SK-N-SH (cell line): ENCODE results near the gene MAP2K2. TPM values are rescaled to one million over a fixed set of nuclear protein-coding genes. Genes with fewer than 3 reads are reported as not detected.

Experiments
- CTCF ChIA-PET: fragments of 300-600, 350-600 bp; formaldehyde crosslinking; extraction: SDS; loops from one replicate; lab custom pipeline; 2021; lab: Yijun Ruan, JAX
- POLR2A ChIA-PET: fragments of 350-600 bp; sonication (Branson Sonifier 250); formaldehyde crosslinking; extraction: SDS; loops from one replicate; lab custom pipeline; 2020; ENCODE audit warnings: antibody characterized with exemption, inconsistent platforms; lab: Yijun Ruan, JAX
- DNase-seq: peaks from one replicate; pipeline ENCODE4 v3.0.0; 2012
- H2AFZ ChIP-seq: fragments of 200-600 bp; sonication (generic); 2 replicates; pipeline ENCODE4 v1.8.1; 2016; ENCODE audit warnings: antibody characterized with exemption, mild to moderate bottlenecking, low read depth
- H3F3A ChIP-seq: fragments of 200-600 bp; sonication (generic); replicated peaks from 2 replicates; pipeline ENCODE3; 2016; ENCODE audit warnings: antibody characterized with exemption, mild to moderate bottlenecking; ENCODE audit not compliant: insufficient read depth
- H3K27ac ChIP-seq, 2 experiments: fragments of 200-500 bp in 1 of 2; fragments of 200-600 bp in 1 of 2; sonication (Bioruptor generic) in 1 of 2; sonication (generic), shearing (Covaris generic) in 1 of 2; 2 replicates each; pipeline versions ENCODE4 v1.5.1 to v1.6.1; 2014 to 2016; ENCODE audit warnings: low read depth in 2 of 2, inconsistent platforms in 1 of 2, low read length in 1 of 2, mild to moderate bottlenecking in 1 of 2, mixed read lengths in 1 of 2
- H3K27me3 ChIP-seq: fragments of 200-600 bp; sonication (generic), shearing (Covaris generic); 2 replicates; pipeline ENCODE4 v1.6.1; 2016; ENCODE audit warnings: mixed run types; ENCODE audit not compliant: insufficient read depth
- H3K36me3 ChIP-seq, 2 experiments: fragments of 200-500 bp in 1 of 2; fragments of 200-600 bp in 1 of 2; sonication (Bioruptor generic) in 1 of 2; sonication (generic) in 1 of 2; replicated peaks in 1 of 2; 2 replicates each; pipeline versions ENCODE3 to v1.5.1; 2014 to 2016; ENCODE audit warnings: low read length in 1 of 2, mild to moderate bottlenecking in 1 of 2; ENCODE audit not compliant: insufficient read depth in 2 of 2, control insufficient read depth in 1 of 2
- H3K4me1 ChIP-seq, 2 experiments: fragments of 200-500 bp in 1 of 2; fragments of 200-600 bp in 1 of 2; sonication (Bioruptor generic) in 1 of 2; sonication (generic), shearing (Covaris generic) in 1 of 2; 2 replicates each; pipeline versions ENCODE4 v1.5.1 to v1.6.1; 2014 to 2016; ENCODE audit warnings: low read depth in 1 of 2, low read length in 1 of 2, mixed run types in 1 of 2; ENCODE audit not compliant: insufficient read depth in 2 of 2, control insufficient read depth in 1 of 2
- H3K4me2 ChIP-seq: fragments of 200-600 bp; sonication (generic), shearing (Covaris generic); 2 replicates; pipeline ENCODE4 v1.6.1; 2017; ENCODE audit warnings: mixed run types
- H3K4me3 ChIP-seq, 2 experiments: fragments of 200-500 bp in 1 of 2; fragments of 200-600 bp in 1 of 2; sonication (Bioruptor generic) in 1 of 2; sonication (generic), shearing (Covaris generic) in 1 of 2; 2 replicates each; pipeline versions ENCODE4 v1.5.1 to v1.8.1; 2014 to 2016; ENCODE audit warnings: low read depth in 2 of 2, inconsistent platforms in 1 of 2, low read length in 1 of 2, mild to moderate bottlenecking in 1 of 2, mixed read lengths in 1 of 2, moderate library complexity in 1 of 2
- H3K79me2 ChIP-seq: fragments of 200-600 bp; sonication (generic); 2 replicates; pipeline ENCODE4 v1.8.1; 2017; ENCODE audit warnings: mild to moderate bottlenecking; ENCODE audit not compliant: insufficient read depth
- H3K9ac ChIP-seq: fragments of 200-600 bp; sonication (generic); 2 replicates; pipeline ENCODE4 v1.6.1; 2017; ENCODE audit warnings: mixed run types
- H3K9me2 ChIP-seq: fragments of 200-600 bp; sonication (generic); 2 replicates; pipeline ENCODE4 v1.6.1; 2017; ENCODE audit warnings: mixed run types
- H3K9me3 ChIP-seq: fragments of 200-600 bp; sonication (generic); 2 replicates; pipeline ENCODE4 v1.6.1; 2017; ENCODE audit warnings: mixed run types, mild to moderate bottlenecking, moderate library complexity
- H4K20me1 ChIP-seq: fragments of 200-600 bp; sonication (generic); 2 replicates; pipeline ENCODE4 v1.6.1; 2017; ENCODE audit warnings: mild to moderate bottlenecking, mixed run types; ENCODE audit not compliant: insufficient read depth
- CHD2 ChIP-seq: fragments of 150-350 bp; IDR thresholded peaks from 2 replicates; pipeline ENCODE4 v1.6.1; 2018; ENCODE audit warnings: low read length; ENCODE audit not compliant: partially characterized antibody
- ELF1 ChIP-seq: IDR thresholded peaks from 2 replicates; pipeline ENCODE4 v1.4.0; 2012
- EZH2phosphoT487 ChIP-seq: fragments of 200-600 bp; sonication (generic); IDR thresholded peaks from 2 replicates; pipeline ENCODE4 v1.6.1; 2017; ENCODE audit warnings: low read depth, mixed run types, mild to moderate bottlenecking, antibody characterized with exemption, moderate library complexity, borderline replicate concordance
- FOSL2 ChIP-seq: IDR thresholded peaks from 2 replicates; pipeline ENCODE4 v1.4.0; 2012; ENCODE audit warnings: low read depth, mild to moderate bottlenecking, moderate library complexity, borderline replicate concordance
- FOXM1 ChIP-seq: IDR thresholded peaks from 2 replicates; pipeline ENCODE4 v1.4.0; 2012; ENCODE audit warnings: low read depth, mild to moderate bottlenecking
- GABPA ChIP-seq: IDR thresholded peaks from 2 replicates; pipeline ENCODE4 v1.4.0; 2012; ENCODE audit warnings: low read depth, mild to moderate bottlenecking
- GATA2 ChIP-seq: sonication (generic); formaldehyde crosslinking; IDR thresholded peaks from 2 replicates; pipeline ENCODE4 v1.5.0; 2020; ENCODE audit warnings: mild to moderate bottlenecking, missing genetic modification reagents
- MEF2A ChIP-seq: IDR thresholded peaks from 2 replicates; pipeline ENCODE4 v1.4.0; 2012; ENCODE audit warnings: low read depth, borderline replicate concordance
- MXI1 ChIP-seq: IDR thresholded peaks from 2 replicates; pipeline ENCODE4 v1.6.1; 2012; ENCODE audit warnings: mild to moderate bottlenecking, low read depth, low read length, improper control_type of control experiment
- NRF1 ChIP-seq: IDR thresholded peaks from 2 replicates; pipeline ENCODE4 v1.6.1; 2012; ENCODE audit warnings: low read depth, mild to moderate bottlenecking, low read length
- POLR2AphosphoS5 ChIP-seq: IDR thresholded peaks from 2 replicates; pipeline ENCODE4 v1.6.1; 2012; ENCODE audit warnings: low read depth, low read length
- RCOR1 ChIP-seq: fragments of 150-350 bp; IDR thresholded peaks from 2 replicates; pipeline ENCODE4 v1.6.1; 2017; ENCODE audit warnings: antibody characterized with exemption, low read length
- SMC3 ChIP-seq: IDR thresholded peaks from 2 replicates; pipeline ENCODE4 v1.6.1; 2012; ENCODE audit warnings: low read depth, low read length, improper control_type of control experiment
- TAF1 ChIP-seq: IDR thresholded peaks from 2 replicates; pipeline ENCODE4 v1.6.1; 2012; ENCODE audit warnings: low read depth, mild to moderate bottlenecking, low read length, moderate library complexity, borderline replicate concordance
- TCF12 ChIP-seq: IDR thresholded peaks from 2 replicates; pipeline ENCODE4 v1.4.0; 2012
- YY1 ChIP-seq: IDR thresholded peaks from 2 replicates; pipeline ENCODE4 v1.4.0; 2012; ENCODE audit warnings: low read depth, mild to moderate bottlenecking
- WGBS: methylation state at CpG from one replicate; pipeline ENCODE4 v1.1.6; 2017; ENCODE audit warnings: low lambda C conversion rate; 5-methylcytosine and 5-hydroxymethylcytosine counted together
- polyA plus RNA-seq, 3 experiments: library from polyadenylated mRNA; depleted of rRNA; stranded (reverse); fragments of >200 nt; gene quantifications; 2 replicates each; pipeline ENCODE4 v1.2.3, GENCODE V29; 2012
- TF ChIP-seq, protein P1 (sequence below): fragments of 150-350 bp; IDR thresholded peaks from 2 replicates; pipeline ENCODE4 v1.6.1; 2016; ENCODE audit warnings: mild to moderate bottlenecking, low read depth, low read length
- TF ChIP-seq, protein P2 (sequence below): IDR thresholded peaks from 2 replicates; pipeline ENCODE4 v1.4.0; 2012; ENCODE audit warnings: low read depth, borderline replicate concordance
- TF ChIP-seq, protein P3 (sequence below): fragments of 150-350 bp; IDR thresholded peaks from 2 replicates; pipeline ENCODE4 v1.6.1; 2017; ENCODE audit warnings: antibody characterized with exemption, low read length, low read depth, borderline replicate concordance
- TF ChIP-seq, protein P4 (sequence below): fragments of 200-600 bp; sonication (generic); IDR thresholded peaks from 2 replicates; pipeline ENCODE4 v1.6.1; 2017; ENCODE audit warnings: antibody characterized with exemption, mild to moderate bottlenecking, moderate library complexity

Gene MAP2K2
- polyA plus RNA-seq, 1 of the 3 experiments (the other 2 are of a cell fraction) = 114 TPM

DNA sequence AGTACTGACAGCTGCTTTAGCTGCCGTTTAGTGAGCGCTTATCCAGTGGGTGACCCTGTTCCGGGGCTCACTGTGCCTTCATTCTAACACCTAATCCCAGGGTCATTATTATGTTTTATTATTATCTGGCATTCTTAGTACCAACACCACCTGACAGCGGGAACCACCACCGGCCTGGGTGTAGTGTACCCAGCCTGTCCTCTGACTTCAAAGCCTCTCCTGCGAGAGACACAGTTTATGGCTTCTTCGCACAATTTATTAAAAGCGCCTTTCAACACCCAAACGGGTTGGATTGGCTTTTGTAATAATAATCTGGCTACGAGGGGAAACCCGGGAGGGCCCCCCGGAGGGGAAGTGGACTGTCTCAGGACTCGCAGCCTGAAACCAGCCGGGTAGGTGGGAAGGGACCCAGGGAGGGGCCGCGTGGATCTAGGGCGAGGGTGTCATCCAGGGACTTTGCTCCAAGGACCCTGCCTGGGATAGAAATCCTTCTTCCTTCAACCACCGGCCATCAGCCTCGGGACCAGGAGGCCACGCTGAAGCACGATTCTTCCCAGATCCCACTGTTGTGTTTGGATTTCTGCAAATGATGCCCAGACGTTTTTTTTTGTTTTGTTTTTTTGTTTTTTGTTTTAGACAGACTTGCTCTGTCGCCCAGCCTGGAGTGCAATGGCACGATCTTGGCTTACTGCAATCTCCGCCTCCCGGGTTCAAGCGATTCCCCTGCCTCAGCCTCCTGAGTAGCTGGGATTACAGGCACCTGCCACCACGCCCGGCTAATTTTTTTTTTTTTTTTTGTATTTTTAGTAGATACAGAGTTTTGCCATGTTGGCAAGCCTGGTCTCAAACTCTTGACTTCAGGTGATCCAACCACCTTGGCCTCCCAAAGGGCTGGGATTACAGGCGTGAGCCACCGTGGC lies 55.6 kb downstream of the MAP2K2 start:
- H3K79me2 ChIP-seq = peaks cover 21% of the 10 kb centered on the region
- peak overlapping the region; percentile 88 for H3K4me2 ChIP-seq
- WGBS = 63% methylated on average over 30 of the region's 31 CpGs
- ChIA-PET POLR2A (no interaction called here), CTCF (interaction anchor here (0.6 kb wide), 1 partner anchor 271 kb away, joined by 3 read pairs; no protein-coding TSS in a partner anchor)
- no peak overlapping the region for H3K9ac ChIP-seq
- H3F3A ChIP-seq = peaks cover 4% of the 10 kb centered on the region
- DNase-seq = no peak
- H3K27me3 ChIP-seq = no peaks in the 10 kb centered on the region
- TF ChIP-seq MEF2A (no peak), POLR2AphosphoS5 (no peak), GATA2 (CRISPR knock-in tag) (no peak), EZH2phosphoT487 (no peak), FOSL2 (no peak), FOXM1 (no peak), NRF1 (no peak), CHD2 (no peak), ELF1 (no peak), GABPA (no peak), YY1 (no peak), RCOR1 (no peak), TCF12 (no peak), MXI1 (no peak), TAF1 (no peak), SMC3 (no peak)
- TF ChIP-seq, protein P1, sequence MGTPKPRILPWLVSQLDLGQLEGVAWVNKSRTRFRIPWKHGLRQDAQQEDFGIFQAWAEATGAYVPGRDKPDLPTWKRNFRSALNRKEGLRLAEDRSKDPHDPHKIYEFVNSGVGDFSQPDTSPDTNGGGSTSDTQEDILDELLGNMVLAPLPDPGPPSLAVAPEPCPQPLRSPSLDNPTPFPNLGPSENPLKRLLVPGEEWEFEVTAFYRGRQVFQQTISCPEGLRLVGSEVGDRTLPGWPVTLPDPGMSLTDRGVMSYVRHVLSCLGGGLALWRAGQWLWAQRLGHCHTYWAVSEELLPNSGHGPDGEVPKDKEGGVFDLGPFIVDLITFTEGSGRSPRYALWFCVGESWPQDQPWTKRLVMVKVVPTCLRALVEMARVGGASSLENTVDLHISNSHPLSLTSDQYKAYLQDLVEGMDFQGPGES = no peak
- TF ChIP-seq, protein P2, sequence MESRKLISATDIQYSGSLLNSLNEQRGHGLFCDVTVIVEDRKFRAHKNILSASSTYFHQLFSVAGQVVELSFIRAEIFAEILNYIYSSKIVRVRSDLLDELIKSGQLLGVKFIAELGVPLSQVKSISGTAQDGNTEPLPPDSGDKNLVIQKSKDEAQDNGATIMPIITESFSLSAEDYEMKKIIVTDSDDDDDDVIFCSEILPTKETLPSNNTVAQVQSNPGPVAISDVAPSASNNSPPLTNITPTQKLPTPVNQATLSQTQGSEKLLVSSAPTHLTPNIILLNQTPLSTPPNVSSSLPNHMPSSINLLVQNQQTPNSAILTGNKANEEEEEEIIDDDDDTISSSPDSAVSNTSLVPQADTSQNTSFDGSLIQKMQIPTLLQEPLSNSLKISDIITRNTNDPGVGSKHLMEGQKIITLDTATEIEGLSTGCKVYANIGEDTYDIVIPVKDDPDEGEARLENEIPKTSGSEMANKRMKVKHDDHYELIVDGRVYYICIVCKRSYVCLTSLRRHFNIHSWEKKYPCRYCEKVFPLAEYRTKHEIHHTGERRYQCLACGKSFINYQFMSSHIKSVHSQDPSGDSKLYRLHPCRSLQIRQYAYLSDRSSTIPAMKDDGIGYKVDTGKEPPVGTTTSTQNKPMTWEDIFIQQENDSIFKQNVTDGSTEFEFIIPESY = no peak
- TF ChIP-seq, protein P3, sequence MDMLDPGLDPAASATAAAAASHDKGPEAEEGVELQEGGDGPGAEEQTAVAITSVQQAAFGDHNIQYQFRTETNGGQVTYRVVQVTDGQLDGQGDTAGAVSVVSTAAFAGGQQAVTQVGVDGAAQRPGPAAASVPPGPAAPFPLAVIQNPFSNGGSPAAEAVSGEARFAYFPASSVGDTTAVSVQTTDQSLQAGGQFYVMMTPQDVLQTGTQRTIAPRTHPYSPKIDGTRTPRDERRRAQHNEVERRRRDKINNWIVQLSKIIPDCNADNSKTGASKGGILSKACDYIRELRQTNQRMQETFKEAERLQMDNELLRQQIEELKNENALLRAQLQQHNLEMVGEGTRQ = no peak
- TF ChIP-seq, protein P4, sequence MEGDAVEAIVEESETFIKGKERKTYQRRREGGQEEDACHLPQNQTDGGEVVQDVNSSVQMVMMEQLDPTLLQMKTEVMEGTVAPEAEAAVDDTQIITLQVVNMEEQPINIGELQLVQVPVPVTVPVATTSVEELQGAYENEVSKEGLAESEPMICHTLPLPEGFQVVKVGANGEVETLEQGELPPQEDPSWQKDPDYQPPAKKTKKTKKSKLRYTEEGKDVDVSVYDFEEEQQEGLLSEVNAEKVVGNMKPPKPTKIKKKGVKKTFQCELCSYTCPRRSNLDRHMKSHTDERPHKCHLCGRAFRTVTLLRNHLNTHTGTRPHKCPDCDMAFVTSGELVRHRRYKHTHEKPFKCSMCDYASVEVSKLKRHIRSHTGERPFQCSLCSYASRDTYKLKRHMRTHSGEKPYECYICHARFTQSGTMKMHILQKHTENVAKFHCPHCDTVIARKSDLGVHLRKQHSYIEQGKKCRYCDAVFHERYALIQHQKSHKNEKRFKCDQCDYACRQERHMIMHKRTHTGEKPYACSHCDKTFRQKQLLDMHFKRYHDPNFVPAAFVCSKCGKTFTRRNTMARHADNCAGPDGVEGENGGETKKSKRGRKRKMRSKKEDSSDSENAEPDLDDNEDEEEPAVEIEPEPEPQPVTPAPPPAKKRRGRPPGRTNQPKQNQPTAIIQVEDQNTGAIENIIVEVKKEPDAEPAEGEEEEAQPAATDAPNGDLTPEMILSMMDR = no peak
- H3K9me3 ChIP-seq = no peaks in the 10 kb centered on the region
- no peak overlapping the region; a peak in 1 of 4 replicates for H3K27ac ChIP-seq
- H3K36me3 ChIP-seq = peaks cover 0 to 3% of the 10 kb centered on the region in 2 experiments
- peaks cover 16% of the 10 kb centered on the region for H4K20me1 ChIP-seq
- H3K9me2 ChIP-seq = no peaks in the 10 kb centered on the region
- peak overlapping the region in 1 of 2 experiments; percentile 80; a peak in 3 of 4 replicates for H3K4me3 ChIP-seq
- no peak overlapping the region for H2AFZ ChIP-seq
- peaks cover 0 to 13% of the 10 kb centered on the region in 2 experiments; a peak in 1 of 4 replicates for H3K4me1 ChIP-seq
